Epithelial cell of alveolus of lung (primary cell): ENCODE measurements around the gene BCO1. TPM values are rescaled to one million over a fixed set of nuclear protein-coding genes. Genes with fewer than 3 reads are reported as not detected.

ENCODE experiments used
- total RNA-seq: library from RNA; depleted of rRNA; stranded (reverse); fragments of >200 nt; gene quantifications from 2 replicates; pipeline ENCODE4 v1.2.1, GENCODE V29; 2015

Gene BCO1
- not detected in 2 replicates for total RNA-seq

DNA sequence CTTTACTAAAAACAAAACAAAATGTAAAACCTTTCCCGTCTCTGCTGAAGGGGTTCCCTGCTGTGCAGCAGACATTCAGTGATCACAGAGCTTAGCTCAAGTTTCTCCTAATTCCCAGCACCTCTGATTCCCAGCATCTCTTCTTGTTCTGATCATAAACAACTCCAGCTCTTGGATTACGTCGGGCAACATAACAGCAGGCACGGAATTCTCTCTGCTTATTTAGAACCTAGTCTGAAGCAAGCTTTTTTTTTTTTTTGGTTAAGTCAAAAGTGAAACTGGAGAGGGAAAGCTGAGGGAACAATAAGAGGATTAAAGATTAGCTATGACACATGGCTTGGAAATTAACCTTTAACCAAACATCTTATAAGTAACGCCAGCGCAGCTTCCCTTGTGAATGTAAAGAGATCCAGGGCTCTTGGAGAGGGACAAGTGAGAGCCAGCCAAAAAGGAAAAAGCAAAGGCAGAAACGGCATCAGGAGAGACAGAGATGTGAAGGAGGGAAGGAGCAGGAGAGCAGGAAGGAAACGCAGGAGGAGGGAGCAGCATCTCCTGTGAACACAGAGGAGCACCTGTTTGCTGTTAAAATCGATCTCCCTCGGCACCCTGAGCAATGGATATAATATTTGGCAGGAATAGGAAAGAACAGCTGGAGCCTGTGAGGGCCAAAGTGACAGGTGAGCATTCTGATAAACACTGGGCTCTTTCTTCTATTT lies at the start of gene BCO1:
TSS of gene BCO1 (plus strand) at position 394 of the 716 bp plus-strand sequence. CDS start at position 614, 220 bp downstream.

DNA sequence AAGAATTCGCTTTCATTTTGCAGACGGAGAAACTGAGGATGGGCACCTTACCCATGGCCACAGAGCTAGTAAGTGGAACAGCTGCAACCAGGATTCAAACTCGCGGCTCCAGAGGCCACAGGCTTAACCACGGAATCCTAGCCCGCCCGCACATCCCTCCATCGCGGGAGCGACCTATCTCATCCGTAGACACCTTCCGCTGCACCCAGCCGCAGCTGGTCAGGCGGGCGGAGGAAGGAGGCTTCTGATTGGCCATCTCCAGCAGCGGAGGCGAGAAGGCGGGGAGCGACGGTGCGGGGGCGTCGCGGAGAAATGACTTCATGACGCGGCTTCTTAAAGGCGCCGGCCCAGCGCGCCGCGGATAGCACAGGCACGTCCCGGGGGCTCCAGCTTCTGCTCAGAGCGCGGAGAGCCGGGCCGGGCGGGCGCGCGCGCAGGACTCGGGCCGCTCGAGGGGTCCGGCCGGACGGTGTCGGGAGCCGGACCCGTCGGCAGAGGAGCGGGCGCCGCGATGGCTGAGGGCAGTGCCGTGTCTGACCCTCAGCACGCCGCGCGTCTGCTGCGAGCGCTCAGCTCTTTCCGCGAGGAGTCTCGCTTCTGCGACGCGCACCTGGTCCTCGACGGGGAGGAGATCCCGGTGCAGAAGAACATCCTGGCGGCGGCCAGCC lies 76.2 kb downstream of the BCO1 start, which contains the start of gene GAN:
TSS of gene GAN (plus strand) at position 360 of the 668 bp plus-strand sequence. CDS start at position 512, 152 bp downstream.

Other genes with a start within 250 kb of the BCO1 start
- gene CMC2, start 231.8 kb upstream of the BCO1 start, total RNA-seq, result 18.0 and 83.3 TPM in 2 replicates
- gene CENPN, start 231.5 kb upstream of the BCO1 start, total RNA-seq, result 6.4 and 27.4 TPM in 2 replicates
- gene ATMIN, start 202.8 kb upstream of the BCO1 start, total RNA-seq, result 32.7 and 33.5 TPM in 2 replicates
- 0.13 and 0.88 TPM in 2 replicates for gene C16orf46, start 161.5 kb upstream of the BCO1 start, total RNA-seq
- 20.0 and 23.1 TPM in 2 replicates for gene GCSH, start 142.3 kb upstream of the BCO1 start, total RNA-seq
- gene GAN, start 76.3 kb downstream of the BCO1 start, total RNA-seq, result 3.2 and 8.5 TPM in 2 replicates
- gene CMIP, start 206.1 kb downstream of the BCO1 start, total RNA-seq, result 8.8 and 16.3 TPM in 2 replicates